HG02943 (cell line): ENCODE data around the gene MEIOB.
"Not testable (repeated sequence)": the region's sequence is repeated elsewhere in the genome, so short reads cannot be mapped to it uniquely, and the experiment has no call there.

ENCODE experiments used
- ATAC-seq: cut with Tn5 transposase; IDR thresholded peaks from one replicate; pipeline ENCODE4 v1.9.1; 2021; ENCODE audit warnings: mild to moderate bottlenecking, low read depth, moderate library complexity; ENCODE audit not compliant: unreplicated experiment

Gene MEIOB, protein sequence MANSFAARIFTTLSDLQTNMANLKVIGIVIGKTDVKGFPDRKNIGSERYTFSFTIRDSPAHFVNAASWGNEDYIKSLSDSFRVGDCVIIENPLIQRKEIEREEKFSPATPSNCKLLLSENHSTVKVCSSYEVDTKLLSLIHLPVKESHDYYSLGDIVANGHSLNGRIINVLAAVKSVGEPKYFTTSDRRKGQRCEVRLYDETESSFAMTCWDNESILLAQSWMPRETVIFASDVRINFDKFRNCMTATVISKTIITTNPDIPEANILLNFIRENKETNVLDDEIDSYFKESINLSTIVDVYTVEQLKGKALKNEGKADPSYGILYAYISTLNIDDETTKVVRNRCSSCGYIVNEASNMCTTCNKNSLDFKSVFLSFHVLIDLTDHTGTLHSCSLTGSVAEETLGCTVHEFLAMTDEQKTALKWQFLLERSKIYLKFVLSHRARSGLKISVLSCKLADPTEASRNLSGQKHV

GRCh38 chr16:1871974-1872635, at the start of gene MEIOB:
Gene MEIOB, minus strand, starts transcription at chr16:1872164. Its CDS starts 3,989 bp downstream, at chr16:1868175.
- ATAC-seq, result no peak

- no peak for ATAC-seq
Observed at GRCh38 chr16:1920727-1921171, 48.8 kb upstream of the MEIOB start.

GRCh38 chr16:1920122-1920521, 48.2 kb upstream of the MEIOB start:
- not testable (repeated sequence) for ATAC-seq

GRCh38 chr16:1919327-1919998, 47.5 kb upstream of the MEIOB start:
- no peak for ATAC-seq

- ATAC-seq, result no peak
Observed at GRCh38 chr16:1918351-1919326, 46.7 kb upstream of the MEIOB start, which contains the start of gene HS3ST6. Gene HS3ST6, minus strand, starts transcription at chr16:1918415. Its CDS starts 92 bp downstream, at chr16:1918323.

GRCh38 chr16:1917665-1918350, 45.8 kb upstream of the MEIOB start:
- ATAC-seq, result no peak

DNA sequence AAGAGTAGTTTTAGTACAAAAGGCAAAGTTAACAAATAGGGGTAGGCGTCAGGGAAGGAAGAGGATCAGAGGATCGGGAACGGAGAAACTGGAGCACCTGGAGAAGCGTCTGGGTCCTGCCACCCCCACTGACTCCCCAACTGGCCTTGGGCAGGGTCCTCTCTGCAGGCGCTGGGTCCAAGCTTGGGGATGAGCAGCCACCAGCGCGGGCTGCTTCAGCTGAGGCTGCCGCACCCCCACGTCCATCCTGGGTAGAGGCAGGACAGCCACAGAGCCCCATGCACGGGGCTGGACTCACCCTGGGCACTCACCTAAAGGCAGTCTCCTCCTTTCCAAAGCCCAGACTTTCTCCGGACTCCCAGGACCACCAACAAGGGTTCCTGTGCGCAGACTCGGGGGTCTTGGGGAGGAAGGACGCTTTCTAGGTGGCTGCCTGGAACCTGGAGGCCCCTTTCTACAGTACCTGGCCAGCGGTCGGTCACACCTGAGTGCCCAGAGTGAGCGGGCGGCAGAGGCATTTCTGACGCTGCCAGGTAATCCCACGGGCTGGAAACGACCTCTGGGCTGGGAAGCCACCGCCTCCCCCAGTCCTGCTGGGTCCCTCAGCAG, 45.2 kb upstream of the MEIOB start:
- no peak for ATAC-seq

DNA sequence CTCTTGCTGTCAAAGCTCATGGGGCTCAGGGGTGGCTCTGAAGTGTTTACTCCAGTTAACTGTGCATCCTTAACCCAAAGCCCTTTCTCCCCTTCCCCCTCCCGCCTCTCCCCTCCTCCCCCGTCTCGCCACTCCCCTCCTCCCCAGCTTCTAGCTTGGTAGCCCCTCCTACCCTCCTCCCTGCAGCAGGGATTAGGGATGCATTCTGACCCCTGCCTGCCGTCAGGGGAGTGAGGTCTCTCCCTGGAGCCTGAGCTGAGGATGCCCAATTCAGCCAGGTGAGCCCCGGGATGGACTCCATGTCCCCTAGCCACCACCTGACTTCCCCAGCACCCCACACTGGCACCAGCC, 44.7 kb upstream of the MEIOB start:
- no peak for ATAC-seq

GRCh38 chr16:1915732-1916639, 44.0 kb upstream of the MEIOB start:
- no peak for ATAC-seq

GRCh38 chr16:1914988-1915387, 43.0 kb upstream of the MEIOB start:
- no peak for ATAC-seq

DNA sequence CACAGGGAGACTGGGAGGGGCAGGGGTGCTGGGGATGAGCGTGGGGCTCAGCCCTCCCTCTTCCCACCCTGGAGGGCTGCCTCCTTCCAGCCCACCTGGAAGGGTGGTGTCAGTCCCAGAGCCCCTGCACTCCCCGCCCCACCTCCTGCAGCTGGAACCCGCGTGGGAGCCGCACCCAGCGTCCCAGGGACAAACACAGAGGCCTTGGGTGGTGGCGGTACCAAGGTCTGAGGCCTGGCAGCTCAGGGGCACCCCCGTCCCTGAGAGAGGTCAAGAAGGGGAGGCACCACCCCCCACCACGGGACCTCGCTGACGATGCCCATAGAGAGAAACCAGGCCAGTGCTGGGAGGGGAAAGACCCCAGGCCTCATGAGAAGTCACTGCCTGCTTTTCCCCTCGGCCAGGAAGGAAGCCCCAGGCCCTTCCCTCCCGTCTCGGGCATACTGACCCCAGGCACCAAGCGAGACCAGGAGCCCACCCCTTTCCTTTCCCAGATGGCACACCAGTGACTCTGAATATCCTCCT, 42.2 kb upstream of the MEIOB start:
- ATAC-seq, result no peak

- ATAC-seq, result no peak
Observed at GRCh38 chr16:1913327-1914083, 41.5 kb upstream of the MEIOB start.

DNA sequence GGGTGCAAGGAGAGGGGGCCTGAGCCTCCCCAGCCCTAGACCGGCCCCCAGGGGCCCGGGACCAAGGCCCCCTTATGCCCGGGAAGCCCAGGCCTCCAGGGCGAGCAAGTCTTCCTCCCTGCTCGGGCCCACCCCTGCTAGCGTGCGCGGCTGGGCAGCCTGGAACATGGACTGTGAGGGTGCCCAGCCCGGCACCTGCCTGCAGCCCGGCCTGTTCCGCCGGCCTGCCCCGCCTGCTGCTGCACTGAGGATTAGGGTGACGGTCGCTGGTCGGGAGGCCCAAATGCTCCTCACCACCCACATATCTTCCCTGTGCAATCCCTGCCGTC, 40.2 kb upstream of the MEIOB start:
- no peak for ATAC-seq

DNA sequence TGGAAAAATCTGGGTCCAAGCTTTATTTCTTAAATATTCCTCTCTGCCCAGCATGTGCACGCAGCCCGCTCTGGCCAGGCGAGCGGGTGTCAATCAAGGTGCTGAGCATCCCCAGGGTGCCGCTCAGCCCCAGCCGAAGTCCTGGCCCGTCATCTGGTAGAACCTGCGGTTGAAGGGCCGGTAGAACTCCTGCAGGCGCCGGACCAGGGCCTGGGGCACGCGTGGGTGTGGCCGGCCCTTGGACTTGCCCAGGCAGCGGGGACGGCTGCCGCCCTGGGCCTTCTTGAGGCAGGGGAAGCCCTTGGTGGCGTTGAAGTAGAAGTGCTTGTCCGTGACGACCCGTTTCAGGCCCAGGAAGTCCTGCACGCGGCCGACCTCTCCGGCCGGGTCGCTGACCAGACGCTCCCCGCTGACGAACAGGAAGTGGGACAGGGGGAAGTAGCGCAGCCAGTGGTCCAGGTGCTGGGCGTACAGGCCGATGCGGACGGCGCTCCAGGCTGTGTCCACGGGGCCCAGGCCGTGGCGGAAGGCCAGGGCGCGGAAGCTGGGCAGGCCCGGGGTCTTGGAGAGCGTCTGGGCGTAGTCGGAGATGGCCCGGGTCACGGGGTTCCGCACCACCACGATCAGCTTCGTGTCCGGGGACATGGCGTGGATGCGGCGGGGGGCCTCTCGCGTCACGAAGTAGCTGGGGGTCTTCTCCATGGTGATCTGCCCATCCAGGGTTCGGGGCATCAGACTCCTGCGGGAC, 39.7 kb upstream of the MEIOB start:
- no peak for ATAC-seq

GRCh38 chr16:1909561-1910231, 37.7 kb upstream of the MEIOB start:
- no peak for ATAC-seq

GRCh38 chr16:1908983-1909382, 37.0 kb upstream of the MEIOB start:
- no peak for ATAC-seq
